ENCODE results near the gene OR6T1. TPM values are rescaled to one million over a fixed set of nuclear protein-coding genes. Genes with fewer than 3 reads are reported as not detected.

The OR6T1 gene
- total RNA-seq, 2 experiments from 2014 or later, result not detected

DNA sequence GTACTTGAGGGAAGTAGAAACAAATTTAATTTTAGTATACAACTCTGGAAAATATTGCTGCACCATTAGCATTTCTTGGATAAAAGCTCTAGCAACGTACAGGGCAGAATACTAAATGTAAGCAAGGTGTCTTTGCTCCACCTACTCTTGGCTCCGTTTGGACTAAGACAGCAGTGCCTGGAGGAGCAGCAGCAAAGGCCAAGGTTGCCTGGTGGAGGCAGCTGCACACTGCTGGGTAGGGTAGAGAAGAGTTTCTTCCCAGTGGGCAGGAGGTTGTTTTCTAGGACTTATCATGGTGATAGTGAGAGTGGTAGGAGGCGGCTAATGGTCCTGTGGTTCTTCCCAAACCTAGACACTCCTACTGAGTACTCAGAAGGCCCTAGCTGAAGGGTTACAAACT lies 43.8 kb downstream of the OR6T1 start:
- intact Hi-C loops (cut with DNase I, micrococcal nuclease), result no loop called here
- Mint-ChIP-seq H3K27me3 (peaks cover 11% of the 10 kb centered on the region), H3K9me3 (no peaks in the 10 kb centered on the region), H3K27ac (no peak overlapping the region), H3K36me3 (ENCODE audit: low read depth) (no peaks in the 10 kb centered on the region), H3K4me1 (ENCODE audit: low read depth) (no peaks in the 10 kb centered on the region), H3K4me3 (no peak overlapping the region)
- DNase-seq (no peak), ATAC-seq (ENCODE audit: poor library complexity) (no peak)
- H3K27ac ChIP-seq (ENCODE audit: low read depth in 1 of 2, low read length in 2 of 2), result no peak overlapping the region
- CTCF ChIA-PET, result no interaction called here
- no peaks in the 10 kb centered on the region for H3K9me3 ChIP-seq (ENCODE audit: control insufficient read depth in 1 of 2, insufficient read depth in 1 of 2, low read length in 2 of 2)
- H3K4me3 ChIP-seq (ENCODE audit: low read length), result no peak overlapping the region
- POLR2A ChIA-PET, result no interaction called here
- no peaks in the 10 kb centered on the region for H3K36me3 ChIP-seq (ENCODE audit: insufficient read depth, low read length)
- no peaks in the 10 kb centered on the region for H3K4me1 ChIP-seq (ENCODE audit: insufficient read depth, low read length)
- TF ChIP-seq CTCF (IDR thresholded peaks at IDR 0.05), result no peak
- H3K27me3 ChIP-seq (ENCODE audit: control insufficient read depth in 1 of 2, insufficient read depth in 2 of 2, low read length in 2 of 2), result no peaks in the 10 kb centered on the region

Other genes starting within 250 kb of the OR6T1 start
- 1 to 10 TPM; 6.8 to 8.0 TPM for gene ZNF202, start 202.2 kb downstream of the OR6T1 start, total RNA-seq
- not detected for gene OR6X1, start 189.3 kb downstream of the OR6T1 start, total RNA-seq
- not detected for gene OR6M1, start 137.5 kb downstream of the OR6T1 start, total RNA-seq
- not detected for gene TMEM225, start 58.2 kb downstream of the OR6T1 start, total RNA-seq
- gene OR8D4, start 41.7 kb downstream of the OR6T1 start, total RNA-seq, result not detected
- not detected for gene OR4D5, start 4.2 kb downstream of the OR6T1 start, total RNA-seq
- not detected for gene OR10S1, start 33.9 kb upstream of the OR6T1 start, total RNA-seq
- not detected for gene OR10G6, start 51.3 kb upstream of the OR6T1 start, total RNA-seq
- not detected for gene OR10G4, start 69.2 kb upstream of the OR6T1 start, total RNA-seq
- not detected for gene OR10G9, start 79.2 kb upstream of the OR6T1 start, total RNA-seq
- gene OR10G8, start 83.0 kb upstream of the OR6T1 start, total RNA-seq, result not detected
- not detected for gene OR10G7, start 97.5 kb upstream of the OR6T1 start, total RNA-seq
- gene VWA5A, start 171.6 kb upstream of the OR6T1 start, total RNA-seq, result 1 to 10 TPM; 5.1 to 5.6 TPM
- not detected for gene OR10D3, start 239.5 kb upstream of the OR6T1 start, total RNA-seq

Data from CD4-positive, alpha-beta T cell (primary cell).